GM19372 (cell line): ENCODE results near the gene SH3BP5L.

Experiments
- ATAC-seq: cut with Tn5 transposase; IDR thresholded peaks from one replicate; pipeline ENCODE4 v1.9.1; 2021; ENCODE audit warnings: mild to moderate bottlenecking, low read depth, moderate library complexity; ENCODE audit not compliant: unreplicated experiment

The SH3BP5L gene

DNA sequence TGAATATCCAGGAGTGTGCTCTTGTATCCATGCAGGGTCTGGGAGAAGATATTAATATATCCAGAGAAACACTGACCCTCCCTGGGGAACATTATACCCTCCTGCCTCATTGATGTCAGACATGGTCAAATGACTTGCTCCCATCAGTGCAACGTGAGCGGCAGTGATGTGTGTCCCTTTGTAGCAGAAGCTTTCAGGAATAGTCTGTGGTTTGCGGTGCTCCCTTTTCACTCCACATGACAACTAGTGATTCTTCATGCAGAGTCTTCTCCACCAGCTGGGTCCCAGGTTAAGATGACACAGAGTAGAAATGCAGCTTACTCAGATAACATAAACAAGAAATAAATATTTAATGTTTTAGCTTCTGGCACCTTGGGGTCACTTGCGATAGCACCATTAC lies 38.3 kb downstream of the SH3BP5L start:
- no peak for ATAC-seq

DNA sequence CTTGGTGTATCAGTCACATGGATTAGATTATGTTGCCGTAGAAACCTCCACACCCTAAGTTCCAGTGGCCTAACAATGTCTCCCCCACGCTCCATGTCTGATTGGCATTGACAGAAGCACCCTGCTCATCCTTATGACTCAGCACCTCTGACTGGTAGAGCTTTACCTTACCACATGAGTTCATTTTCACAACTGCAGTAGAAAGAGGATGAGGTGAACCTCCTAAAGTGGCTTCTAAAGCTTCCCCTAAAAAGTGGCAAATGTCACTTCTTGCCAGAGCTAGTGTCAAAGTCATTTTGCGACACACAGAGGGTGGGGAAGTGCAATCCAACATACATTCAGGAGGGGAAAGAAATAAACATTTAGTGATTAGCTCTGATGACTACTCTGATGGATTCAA lies 39.6 kb downstream of the SH3BP5L start:
- no peak for ATAC-seq

DNA sequence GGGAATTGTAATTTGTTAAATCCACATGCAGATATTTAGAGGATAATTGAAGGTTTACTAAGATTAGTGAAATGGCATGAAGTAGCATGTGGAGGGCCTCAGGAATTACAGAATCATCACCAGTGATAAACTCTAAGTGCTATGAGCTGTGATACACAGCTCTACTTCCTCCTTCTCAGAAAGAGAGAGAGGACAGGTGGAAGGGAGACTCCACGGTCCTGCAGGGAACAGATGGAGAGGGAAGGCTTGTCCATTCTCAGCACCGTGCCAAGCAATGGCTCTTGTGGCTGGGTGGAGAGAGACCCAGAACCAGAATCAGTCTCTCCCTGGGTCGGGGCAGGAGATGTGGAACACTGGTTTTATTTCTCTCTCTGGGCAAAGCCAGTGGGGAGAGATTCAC lies 42.3 kb downstream of the SH3BP5L start:
- no peak for ATAC-seq

DNA sequence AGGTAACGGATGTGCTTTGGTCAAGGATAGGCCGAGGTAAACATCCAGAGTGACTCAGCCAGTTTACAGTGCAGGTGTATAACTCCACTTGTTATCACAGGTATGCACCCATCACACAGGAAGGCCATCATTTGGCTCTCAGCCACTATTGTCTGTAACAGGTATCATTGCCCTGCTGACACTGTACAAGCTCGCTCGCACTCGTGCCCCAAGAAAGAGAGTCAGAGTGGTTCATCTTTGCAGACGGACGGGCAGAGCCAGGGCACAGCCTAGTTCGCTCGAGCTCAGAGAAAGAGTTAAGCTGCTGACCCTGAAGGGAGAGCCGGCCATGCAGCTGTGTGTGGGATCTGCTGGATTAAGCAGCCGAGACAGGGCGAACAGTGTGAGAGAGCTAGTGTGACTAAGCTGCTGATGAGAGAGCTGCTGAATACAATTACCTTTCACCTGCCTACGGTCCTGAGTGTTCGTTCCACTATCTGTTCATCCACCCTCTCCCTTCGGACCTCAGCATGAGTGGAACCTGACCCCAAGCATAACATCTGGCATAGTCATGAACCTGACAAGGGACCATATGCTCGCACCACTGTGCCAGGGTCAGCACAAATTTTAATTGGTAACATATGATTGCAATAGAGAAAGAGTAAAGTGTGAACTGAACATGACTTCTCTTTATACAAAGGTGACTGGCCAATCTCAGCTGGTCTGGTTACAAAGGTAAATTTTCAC lies 43.1 kb downstream of the SH3BP5L start:
- no peak for ATAC-seq

DNA sequence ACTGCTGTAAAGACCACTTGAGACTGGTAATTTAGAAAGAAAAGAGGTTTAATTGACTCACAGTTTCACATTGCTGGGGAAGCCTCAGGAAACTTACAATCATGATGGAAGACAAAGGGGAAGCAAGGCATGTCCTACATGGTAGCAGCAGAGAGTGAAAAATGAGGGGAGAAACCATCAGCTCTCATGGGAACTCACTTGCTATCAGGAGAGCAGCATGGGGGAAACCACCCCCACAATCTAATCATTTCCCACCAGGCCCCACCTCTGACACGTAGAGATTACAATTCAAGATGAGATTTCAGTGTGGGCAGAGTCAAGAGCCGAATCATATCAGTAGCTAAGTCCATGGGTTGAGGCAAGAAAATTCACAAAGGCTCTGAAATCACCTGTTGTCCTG lies 46.4 kb downstream of the SH3BP5L start:
- no peak for ATAC-seq

DNA sequence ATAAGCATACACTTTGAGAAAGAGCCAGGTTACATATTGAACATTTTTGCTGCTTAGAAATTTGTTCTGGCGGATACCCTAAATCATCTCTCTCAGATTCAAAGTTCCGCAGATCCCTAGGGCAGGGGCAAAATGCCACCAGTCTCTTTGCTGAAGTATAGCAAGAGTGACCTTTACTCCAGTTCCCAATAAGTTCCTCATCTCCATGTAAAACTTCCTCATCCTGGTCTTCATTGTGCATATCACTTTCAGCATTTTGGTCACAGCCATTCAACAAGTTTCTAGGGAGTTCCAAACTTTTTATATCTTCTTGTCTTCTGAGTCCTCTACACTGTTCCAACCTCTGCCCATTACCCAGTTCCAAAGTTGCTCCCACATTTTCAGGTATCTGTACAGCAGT lies 46.8 kb downstream of the SH3BP5L start:
- no peak for ATAC-seq

DNA sequence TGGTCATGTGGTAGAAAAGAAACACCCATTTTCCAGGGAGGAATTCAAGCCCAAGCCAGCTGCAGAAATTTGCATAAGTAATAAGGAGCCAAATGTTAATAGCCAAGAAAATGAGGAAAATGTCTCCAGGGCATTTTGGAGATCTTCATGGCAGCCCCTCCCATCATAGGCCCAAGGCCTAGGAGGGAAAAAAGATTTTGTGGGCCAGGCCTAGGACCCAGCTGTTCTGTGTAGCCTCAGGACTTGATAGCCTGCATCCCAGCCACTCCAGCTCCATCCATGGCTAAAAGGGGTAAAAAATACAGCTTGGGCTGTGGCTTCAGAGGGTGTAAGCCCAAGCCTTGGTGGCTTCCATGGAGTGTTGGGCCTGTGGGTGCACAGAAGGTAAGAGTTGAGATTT lies 48.7 kb downstream of the SH3BP5L start:
- ATAC-seq, result no peak

DNA sequence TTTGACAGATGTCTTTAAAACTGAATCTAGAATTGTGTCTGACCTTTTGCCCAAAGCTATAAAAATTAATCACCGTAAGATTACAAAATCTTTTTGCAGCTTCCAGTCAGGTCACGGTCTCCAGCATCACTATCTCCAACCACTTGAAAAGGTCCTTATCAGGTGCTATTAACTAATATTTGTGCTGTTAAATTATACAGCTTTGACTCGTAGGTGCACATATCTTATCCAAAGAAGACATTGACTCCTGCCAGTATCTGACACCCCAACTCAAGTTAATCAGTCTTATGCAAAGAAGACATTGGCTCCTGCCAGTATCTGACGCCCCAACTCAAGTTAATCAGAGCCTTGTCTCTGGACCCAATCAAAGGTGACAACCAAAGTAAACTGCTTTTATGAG lies 50.3 kb downstream of the SH3BP5L start:
- no peak for ATAC-seq
